ENCODE data around the gene FUT9.

FUT9 gene

DNA sequence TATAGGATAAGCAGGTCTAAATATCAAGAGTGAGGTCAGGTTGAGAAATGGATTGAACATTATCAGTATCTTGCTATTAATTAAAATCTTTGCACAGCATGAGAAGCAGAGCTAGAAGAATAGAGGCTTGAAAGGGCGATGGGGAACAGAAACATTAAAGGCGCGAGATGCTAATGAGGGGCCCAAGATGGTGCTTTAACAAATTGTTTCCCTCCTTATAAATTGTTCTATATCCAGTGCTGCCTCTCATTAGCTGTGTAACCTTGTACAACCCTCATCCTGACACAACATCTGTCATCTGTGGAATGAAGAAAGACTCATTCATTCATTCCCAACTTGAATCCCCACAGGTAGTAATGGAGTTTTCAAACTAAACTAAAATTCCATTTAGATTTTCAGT, 57.8 kb downstream of the FUT9 start:
- DNase-seq = no peak

DNA sequence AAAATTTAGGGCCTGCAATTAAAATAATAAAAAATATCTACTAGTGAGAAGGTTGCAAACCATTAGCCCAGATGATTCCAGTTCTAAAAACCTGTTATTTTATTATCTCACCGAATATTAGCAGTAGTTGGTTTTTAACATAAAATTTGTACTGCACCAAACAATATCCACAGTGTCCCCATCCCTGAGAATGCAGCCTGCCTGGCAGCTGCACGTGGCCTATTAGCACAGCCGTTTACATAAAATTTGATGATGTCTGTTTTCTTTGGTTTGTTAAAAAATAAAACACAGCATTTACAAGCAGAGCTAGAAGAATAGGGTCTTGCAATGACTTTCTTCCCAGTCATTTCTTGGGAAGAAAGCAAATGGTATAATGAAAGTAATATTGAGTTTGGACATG, 58.2 kb downstream of the FUT9 start:
- DNase-seq = no peak

DNA sequence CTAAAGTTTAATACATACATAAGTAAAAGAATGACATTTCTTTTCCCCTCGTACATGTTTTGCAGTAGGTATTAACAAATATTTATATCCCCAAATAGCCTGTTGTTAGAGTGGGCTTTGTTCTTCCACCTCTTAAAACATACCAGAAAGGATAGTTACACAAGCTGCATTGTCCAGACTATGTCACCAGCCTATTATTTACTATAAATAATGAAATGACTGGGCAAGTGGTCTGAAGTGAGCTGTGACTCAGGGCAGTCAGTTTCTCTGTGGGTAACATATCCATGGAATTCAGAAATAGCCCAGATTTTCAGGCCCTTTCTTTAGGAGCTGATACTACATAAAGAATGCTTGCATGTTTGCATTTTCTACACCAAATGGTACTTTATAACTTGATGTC, 60.1 kb downstream of the FUT9 start:
- no peak for DNase-seq

DNA sequence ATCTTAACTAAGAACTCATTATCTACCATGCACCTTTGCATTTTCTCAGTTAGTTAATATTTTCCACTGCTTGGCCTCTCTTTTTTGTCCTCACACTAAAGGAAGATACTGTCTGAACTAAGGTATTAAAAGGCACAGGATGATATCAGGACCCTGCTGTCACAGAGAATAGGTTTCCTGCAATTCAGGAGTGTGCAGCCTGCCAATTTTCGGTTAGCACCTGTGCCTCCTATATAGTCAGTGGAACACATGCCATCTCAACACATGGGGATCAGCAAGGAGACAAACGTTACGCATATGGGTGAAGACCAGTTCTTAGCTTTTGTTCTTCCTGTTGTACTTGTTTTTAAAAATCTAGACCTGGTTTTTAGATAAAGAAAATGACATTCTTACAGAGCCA, 71.0 kb downstream of the FUT9 start:
- DNase-seq = no peak

DNA sequence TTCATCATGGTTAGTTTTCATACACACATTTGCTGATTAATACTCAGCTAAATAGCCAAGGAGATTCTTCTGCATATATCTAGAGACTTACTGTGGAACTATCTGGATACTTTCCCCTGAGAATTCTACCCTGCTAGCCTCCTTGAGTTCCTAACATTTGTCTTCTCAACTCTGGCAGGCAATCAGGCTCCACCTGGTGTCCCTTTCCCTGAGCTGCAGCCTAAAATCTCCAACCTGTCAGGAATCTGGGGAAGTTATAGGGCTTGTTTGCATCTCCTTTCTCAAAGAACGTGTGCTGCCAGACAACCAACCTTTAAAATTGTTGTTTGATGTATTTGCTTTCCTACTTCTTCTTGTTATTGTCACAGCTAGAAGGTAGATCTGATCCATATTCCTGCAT, 73.4 kb downstream of the FUT9 start:
- DNase-seq = no peak

DNA sequence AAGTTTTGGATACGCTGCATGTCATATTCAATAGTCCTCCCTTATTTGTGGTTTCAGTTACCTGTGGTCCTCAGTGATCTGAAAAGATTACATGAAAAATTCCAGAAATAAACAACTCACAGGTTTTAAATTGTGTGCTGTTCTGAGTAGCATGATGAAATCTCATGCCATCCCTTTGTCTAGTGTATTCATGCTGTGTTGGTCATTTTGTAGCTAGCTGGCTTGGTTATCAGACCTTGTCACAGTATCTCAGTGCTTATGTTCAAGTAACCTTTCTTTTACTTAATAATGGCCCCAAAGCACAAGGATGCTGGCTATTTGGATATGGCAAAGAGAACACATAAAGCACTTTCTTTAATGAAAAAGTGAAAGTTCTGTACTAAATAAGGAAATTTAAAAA, 78.3 kb downstream of the FUT9 start:
- no peak for DNase-seq

DNA sequence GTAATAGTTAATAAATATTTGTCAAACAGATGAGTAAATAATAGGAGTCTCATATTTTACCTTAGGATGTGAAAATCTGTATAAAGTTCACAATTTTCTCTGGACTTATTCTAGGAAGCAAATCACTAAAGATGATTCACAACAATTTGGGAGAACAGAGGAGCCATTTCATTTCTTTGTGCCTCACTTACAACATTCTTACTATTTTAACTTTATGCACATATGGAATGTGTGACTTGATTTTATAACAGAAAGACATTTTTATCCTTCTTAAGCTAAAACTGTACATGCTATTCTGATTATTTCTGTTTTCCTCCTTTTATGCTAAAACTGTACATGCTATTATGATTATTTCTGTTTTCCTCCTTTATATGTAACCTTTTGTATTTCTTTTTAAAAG, 83.3 kb downstream of the FUT9 start:
- DNase-seq = no peak

DNA sequence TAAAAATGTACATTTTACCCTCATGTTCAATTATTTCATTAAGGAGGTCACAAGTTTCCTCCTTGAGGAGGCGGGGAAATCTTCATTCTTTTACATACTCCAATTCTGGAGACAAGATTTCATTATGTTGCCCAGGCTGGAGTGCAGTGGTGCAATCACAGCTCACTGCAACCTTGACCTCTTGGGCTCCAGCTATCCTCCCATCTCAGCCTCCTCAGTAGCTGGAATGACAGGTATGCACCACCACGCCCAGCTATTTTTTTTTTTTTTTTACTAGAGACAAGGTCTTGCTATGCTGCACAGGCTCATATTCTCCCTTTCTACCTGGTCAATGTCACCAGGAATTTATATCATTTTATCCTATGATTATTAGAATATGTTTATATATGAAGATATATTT, 85.8 kb downstream of the FUT9 start:
- no peak for DNase-seq

DNA sequence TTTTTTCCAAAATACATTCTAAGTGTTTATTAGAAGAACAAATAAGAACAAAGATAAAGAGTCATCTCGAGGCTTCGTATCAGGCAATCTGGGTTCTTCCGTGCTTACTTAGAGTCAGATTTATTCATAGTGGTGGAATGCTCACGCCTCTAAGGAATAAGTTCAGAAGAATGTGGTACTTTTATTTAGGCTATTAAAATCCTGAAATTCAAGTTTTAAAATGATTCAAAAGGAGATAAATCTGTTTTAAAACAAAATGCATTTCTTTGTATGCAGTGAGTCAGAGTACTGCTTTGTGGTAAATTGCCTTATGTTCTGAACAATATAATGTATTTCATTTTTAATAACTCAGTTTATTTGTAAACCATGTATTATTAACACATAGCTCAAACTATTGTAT, 89.1 kb downstream of the FUT9 start:
- DNase-seq = no peak

DNA sequence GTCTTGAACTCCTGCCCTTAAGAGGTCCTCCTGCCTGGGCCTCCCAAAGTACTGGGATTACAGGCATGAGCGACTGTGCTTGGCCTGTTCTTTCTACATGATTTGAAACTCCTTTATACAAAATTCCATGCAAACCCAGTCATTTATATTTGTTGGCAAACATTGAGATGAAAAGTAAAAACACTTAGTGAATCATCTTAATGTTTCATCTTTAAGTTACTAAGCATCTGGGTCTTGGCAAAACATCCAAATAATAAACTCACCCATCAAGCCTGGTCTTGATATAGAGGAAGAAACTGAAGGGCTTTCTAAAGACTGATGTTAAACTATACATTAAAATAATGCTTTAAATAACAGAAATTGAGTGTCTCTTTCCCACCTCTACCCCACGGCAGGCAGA, 95.1 kb downstream of the FUT9 start:
- DNase-seq = no peak

DNA sequence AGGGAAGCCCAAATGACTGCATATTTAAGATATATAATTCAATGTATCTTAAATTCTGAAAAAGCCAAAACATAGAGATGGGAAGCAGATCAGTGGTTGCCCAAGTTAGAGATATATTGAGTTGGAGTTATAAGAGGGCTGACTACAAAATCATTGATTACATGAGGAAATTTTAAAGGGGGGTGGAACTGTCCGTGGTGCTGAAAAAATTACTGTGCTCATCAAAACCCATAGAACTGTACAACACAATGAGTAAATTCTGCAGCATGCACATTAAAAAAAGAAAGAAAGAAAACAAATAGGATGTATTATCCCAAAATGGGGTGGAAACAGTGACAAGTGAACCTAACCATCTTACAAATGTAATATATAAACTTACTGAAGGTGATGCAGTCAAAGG, 100.9 kb downstream of the FUT9 start:
- DNase-seq = no peak

DNA sequence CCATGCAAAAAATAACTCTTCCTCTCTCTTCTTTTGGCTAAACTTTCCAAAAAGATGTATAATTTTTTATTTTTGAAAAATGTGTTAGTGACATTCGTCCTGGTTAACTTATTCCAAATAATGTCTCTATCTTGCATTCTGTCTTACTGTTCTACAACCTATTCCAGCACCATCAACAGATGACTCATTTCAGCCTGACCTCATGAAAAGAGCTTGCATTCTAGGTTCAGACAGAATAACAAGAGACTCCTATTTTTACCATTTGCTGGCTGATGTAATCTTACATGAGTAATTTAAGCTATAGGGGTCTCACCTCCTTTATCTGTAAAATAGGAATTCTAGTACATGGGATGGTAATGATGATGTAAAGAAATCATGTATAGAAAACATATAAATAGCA, 109.0 kb downstream of the FUT9 start:
- no peak for DNase-seq

DNA sequence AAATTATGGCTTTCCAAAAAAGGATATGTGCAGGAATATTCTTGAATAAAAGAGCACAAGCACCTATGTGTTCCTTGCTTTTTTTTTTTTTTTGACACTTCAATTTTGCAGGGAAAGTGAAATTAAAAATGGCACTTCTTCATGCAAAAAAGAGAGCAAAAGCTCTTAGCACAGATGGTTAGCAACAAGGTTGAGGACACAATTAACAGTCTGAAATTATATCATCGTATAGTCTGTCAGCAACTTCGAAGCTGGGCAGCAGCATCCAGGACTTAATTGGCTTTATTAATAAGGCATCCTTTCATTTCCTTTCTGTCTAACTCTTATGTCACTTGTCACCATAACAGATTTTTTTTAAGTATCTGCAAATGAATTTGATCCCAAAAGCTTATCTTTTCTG, 122.6 kb downstream of the FUT9 start:
- DNase-seq = no peak

DNA sequence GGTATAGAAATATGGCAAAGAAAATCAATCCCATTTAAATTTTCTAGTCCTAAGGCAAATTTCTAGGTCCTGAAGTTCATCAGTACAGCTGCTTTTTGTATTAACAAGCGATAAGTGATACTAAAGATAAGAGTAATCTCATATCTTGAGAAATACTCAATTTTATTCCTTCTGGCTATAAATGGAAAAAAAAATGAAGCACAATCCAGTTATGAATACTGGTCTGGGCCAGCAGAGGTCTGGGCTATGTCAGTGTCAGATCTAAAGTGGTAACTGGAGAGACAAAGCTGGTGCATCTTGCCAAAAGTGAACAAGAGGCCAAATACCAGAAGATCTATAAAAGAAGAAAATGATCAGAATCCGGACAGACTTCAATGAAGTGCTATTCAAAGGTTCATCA, 126.4 kb downstream of the FUT9 start:
- DNase-seq = no peak

DNA sequence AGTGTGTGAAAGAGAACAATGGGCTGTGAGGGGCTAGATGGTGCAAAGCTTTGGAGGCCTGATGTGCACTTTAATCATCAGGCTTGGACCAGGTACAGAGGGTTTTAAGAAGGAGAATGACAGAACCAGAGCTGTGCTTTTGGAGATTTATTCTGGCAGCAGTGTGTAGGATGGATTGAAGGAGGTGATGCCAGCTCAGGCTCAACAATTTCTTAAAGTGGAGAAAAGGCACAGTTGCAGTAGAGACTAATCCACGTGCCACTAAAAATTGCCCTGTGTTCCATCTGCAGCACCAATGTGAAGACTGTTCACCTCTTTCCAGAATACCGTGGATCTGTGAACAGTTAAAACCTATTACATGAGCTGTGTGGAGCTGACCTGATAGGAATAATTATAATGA, 134.7 kb downstream of the FUT9 start:
- DNase-seq = no peak

DNA sequence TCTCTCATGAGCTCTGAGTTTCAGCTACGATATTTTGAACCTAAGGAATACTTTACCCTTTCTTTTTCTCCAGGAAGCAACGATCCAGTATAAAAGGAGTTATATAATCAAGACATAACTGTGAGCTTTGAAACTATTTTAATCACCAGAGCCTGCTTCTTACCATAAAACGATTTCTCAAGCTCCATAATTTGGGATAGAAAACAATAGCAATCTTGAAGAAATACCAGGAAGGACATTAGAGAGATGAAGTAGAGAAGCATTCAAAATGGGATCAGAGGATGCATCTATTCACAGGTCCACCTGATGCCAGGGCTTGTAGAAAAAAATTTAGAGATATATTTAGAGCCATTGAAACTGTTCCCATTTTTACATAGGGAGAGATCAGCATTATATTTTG, 135.9 kb downstream of the FUT9 start:
- no peak for DNase-seq

DNA sequence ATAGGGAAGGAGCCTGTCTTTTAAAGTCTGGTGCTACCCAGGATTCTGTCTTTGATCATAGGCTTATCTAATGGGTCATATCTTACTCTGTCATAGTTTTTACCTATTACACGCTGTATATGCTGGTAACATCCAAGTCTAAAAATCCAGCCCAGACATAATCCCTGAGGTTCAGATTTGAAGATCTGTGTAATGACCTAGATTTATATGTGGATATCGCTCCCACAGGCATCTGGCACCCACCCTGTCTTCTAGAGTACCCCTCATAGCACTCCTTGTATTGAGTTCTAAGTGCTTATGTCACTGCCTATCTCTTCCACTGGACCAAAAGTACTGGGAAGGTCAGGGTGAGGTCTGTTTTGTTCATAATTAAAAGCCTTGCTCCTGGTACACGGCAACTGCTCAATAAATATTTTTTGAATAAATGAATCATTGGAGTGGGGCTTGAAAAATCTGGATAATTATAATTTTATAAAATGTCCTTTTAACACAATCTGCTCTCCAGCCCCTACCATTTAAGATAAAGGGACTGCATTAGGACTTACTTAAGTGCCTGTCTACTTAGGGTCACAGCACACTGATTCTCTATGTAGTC, 136.4 kb downstream of the FUT9 start:
- DNase-seq = no peak

DNA sequence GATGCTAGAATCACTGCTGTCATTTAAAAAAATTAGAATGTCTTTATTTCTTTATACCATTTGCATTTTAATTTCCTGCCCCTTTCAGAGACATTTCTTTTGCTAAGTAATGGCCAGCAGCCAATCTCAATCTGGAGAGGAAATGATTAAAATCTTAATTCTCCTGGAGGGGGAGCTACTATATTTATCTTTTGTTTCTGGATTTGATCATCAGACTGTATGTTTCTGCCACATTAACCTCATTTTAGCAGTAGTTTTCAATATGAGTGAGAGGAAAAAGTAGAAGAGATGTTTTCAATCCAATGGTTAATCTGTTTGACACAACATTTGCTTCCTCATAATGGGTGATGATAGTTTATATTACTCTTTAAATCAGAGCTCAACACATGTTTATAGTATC, 138.0 kb downstream of the FUT9 start:
- DNase-seq = no peak

DNA sequence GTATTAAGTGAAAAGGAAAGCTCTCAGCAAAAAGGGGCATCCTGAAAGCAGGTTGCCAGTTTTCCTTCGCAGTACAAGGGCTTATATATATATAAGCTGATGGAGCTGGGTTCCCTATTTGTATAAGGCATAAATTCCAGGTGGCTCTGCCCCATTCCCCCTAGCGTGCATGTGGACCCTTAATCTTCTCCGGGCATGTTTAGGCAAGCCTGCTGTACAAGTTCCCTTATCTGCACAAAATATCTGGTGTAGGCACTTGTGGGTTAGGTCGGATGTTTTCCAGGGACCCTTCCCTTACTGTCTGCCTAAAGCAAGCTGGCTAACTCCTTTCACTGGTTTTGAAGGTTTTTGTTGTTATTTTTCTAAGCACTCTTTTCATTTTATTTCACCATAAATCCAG, 140.7 kb downstream of the FUT9 start:
- DNase-seq = no peak

DNA sequence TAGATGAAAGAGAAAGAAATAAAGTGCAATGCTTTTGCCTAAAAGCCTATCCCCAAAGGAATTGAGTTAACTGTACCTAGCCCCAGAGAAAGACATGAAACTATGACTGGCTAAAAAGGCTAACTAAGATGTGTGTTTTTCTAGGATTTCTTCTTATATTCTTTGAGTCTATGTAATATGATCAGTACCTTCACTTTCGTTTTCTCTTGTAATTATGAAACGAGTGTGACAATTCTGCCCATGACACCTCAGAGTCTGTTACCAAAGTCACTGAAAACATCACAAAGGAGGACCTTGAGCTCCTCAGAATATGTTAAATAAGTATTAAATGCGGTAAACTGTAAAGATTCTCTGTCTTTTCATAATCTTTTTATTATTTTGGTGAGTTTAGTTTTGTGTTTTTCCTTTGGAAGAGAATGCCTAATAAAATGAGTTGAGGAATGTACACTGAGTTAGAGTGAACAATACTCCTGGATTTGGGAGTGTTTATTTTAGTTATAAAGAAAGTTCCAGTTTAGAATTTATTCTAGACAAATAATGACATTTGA, 141.3 kb downstream of the FUT9 start:
- no peak for DNase-seq

DNA sequence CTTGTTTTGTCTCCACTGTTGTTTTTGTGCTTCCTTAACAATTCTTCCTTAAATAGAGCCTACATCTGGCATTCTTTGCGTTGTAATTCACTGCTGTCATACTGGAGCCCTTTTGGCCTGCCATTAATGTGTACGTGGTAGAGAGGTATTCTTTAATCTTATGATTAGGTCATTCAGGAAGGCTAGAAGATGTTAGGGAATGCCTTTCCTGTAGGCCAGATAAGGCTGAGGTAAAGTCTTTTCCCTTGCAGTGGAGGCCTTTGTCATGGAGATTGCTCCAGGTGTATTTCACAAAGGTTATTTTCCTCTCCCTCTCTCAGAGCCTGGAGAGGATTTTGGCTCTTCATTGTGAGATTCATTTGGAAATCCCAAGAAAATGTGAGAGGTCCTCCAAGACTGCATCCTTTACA, 146.9 kb downstream of the FUT9 start:
- no peak for DNase-seq

DNA sequence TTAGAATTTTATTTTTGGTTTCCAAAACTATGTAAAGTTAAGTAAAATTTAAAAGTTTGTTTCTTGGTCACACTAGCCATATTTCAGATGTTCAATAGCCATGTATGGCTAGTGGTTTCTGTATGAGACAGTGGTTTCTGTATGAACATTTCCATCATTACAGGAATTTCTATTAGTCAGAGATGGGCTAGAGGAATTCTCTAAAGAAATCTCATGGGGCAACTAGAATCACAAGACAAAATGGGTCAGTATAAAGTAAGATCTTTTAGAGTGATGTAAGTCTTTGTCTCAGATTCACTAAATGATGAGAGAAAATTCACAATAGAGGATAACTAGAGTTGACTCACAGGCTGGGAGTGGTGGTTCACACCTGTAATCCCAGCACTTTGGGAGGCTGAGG, 149.0 kb downstream of the FUT9 start:
- no peak for DNase-seq

DNA sequence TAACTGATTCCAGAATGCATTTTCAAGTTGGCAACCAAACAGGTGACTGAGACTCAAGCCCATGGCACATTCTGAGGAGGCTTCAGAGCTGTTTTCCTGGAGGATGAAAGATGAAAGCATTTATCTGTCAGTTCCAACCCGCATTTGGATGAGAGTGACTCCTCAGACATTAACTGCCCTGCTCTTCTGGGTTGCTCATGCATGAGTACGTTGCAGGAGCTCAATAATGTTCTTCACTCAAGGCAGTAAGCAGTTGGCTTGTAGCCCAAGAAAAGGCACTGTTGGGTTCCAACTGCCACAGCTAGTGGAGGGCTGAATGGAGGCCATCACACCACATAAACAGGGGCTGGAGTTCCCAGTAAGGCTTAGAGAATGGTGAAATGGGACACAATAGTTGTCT, 155.3 kb downstream of the FUT9 start:
- DNase-seq = no peak

DNA sequence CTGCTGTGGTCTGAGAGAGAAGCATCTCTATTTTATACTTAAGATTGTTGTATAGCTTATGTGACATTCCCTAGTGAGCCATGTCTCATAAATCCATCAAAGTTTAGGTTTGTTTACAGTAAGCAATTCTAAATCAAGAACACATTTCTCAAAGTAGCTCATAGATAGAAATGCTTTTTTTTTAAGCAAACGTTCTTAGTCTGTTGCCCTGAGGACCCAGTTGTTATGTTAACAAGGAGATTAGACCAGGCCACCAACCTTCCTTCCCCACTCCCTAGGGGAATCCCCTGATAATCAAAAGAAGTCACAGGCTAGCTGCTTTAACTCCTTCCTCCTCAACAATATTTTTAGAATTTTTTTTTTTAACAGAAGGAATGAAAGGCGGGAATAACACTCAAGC, 169.0 kb downstream of the FUT9 start:
- DNase-seq = no peak

DNA sequence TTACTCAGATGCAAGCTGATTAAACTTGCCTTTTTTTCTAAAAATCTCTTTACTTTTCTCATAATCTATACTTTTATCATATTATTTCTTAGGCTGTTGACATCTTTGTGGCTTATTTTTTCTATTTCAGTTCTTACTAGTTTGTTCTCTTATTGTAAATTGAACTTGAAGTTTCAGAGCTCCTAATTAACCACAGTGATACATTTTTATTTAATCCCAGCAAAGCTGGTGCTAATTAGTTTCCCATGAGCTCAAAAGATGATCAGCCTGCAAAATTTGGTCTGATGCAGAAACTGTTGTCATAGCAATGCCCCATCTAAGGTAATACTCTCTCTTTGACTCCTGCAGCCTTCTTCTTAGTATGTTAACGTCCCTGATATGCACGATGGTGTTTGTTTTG, 170.3 kb downstream of the FUT9 start:
- DNase-seq = no peak

Data from inflammatory macrophage (primary cell).